Activated CD8-positive, alpha-beta memory T cell treated with anti-CD3 and anti-CD28 coated beads for 48 hours (primary cell): Measurements from ENCODE around the gene PPAT.

Source experiments
- DNase-seq, 3 experiments: peaks; one replicate each; pipeline ENCODE4 v3.0.0-alpha.2; 2020; ENCODE audit warnings: low read depth in 2 of 3, low spot score in 2 of 3

PPAT gene

DNA sequence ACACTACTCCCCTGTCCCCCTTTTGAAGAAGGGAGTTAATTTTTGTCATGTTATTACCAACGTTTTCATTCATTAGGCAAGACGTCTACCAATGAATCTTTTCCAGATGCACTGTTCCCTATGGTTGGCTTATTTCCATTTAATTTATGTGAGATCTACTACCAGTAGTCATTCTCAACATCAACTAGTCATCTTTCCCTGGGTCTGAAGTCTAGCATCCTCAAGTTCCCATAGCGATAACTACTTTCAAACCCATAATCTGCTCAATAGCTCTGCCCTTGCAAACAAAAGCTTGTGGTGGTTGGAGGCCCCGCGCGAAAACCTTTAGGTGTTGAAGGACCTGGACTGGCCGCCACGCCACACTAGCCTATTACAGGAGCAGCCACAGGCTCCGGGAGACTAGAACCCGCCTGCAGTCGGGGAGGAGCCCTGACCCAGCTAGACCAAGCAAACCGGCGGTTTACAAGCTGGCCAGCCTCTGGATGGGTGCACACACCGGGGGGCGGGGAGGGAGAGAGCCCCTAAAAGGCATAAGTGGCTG lies 746 bp downstream of the PPAT start:
- DNase-seq: peak in 1 of 3 experiments; percentile 19

DNA sequence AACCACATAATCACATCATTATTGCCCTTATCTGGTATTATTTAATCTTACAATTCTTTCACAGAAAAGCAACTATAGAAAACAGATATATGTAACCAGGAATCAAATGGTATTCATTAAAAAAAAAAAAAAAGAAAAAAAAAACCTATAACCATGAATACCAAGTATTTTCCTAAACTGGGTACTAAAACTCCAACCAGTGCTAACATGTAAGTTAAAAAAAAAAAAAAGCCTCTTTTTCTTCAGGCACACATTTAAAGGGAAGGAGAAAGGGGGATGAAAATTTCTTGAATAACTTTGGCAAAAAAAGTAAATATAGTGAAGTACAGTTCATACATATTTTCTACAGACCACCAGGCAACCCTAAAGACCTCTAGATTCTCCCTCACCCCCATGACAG lies 2.1 kb downstream of the PPAT start:
- no peak for DNase-seq

GRCh38 chr4:56430203-56430602 lies 5.2 kb downstream of the PPAT start:
- DNase-seq: no peak

- DNase-seq: no peak
Measured at GRCh38 chr4:56427179-56427578, 8.2 kb downstream of the PPAT start.

- DNase-seq: no peak
Measured at GRCh38 chr4:56426273-56426672, 9.1 kb downstream of the PPAT start.

DNA sequence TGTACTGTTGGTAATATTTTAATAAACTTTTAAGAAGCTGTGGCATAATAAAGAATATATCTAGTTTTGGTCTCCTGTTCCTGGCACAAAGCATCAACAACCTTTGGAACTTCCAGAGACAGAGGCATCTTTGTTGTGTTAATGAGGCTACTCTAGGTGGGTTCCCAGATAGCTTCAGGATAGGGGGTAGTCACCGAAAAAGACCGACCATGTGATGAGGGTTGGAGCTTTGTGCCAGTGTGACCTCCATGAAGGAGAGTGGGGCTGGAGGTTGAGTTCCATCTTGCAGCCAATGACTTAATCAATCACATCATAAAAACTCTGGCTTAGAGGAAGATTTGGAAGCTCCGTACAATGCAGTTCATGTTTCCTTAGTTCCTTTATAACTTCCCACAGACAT lies 9.9 kb downstream of the PPAT start:
- DNase-seq: no peak

GRCh38 chr4:56424697-56425514 lies 10.5 kb downstream of the PPAT start:
- no peak for DNase-seq

DNA sequence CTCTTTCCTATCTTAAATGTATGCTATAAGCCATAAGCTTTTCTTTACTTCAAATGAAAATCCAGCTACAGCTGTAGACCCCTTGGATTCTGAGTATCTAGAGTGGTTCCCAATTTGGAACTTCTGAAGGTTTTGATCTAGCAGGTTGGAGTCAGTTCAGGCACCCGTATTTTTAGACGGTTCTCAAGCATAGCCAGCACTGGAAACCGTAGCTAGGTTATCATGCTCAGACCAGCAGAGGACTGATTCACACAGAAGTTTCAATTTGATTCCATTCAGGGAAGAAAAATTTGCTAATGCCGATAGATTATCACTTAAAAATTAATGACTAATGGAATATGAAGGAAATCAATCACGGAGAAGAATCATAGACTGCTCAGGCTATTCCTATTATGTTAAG lies 11.2 kb downstream of the PPAT start:
- DNase-seq: no peak

DNA sequence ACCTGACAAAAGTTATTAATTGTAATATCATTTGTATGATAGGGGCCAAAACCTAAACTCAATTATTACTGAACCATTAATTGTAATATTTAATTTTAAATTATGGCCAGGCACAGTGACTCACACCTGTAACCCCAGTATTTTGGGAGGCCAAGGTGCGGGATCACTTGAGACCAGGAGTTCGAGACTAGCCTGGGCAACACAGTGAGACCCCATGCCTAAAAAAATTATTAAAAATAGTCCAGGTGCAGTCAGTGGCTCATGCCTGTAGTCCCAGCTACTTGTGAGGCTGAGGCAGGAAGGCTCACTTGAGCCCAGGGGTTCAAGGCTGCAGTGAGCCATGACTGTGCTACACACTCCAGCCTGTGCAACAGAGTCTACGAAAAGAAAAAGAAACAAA lies 18.0 kb downstream of the PPAT start:
- DNase-seq: no peak

- no peak for DNase-seq
Measured at GRCh38 chr4:56416349-56416748, 19.1 kb downstream of the PPAT start.

DNA sequence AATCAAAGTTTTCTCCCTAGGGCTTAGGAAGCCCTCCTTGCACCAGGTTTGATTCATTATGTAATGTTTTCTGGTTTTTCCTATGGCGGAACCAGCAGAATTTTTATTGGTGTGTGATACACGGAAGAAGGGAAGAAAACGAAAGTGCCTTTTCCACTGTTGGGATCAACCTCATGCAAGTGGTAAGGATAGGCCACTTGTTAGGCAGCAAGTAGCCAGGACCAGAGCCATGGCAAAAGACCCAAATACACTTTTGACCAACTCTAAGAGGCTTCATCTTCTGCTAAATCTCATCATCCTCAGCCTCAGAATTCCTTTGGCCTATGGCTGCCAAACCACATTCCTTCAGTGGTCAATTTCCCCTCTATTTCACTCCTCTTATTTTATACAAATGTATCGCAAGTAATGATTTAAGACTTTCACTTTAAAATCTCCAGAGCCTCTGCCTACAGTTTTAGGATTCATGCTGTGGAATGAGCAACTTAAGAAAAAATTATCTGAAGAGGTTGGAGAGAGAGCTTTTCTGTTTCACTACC lies 21.2 kb downstream of the PPAT start:
- DNase-seq: no peak

DNA sequence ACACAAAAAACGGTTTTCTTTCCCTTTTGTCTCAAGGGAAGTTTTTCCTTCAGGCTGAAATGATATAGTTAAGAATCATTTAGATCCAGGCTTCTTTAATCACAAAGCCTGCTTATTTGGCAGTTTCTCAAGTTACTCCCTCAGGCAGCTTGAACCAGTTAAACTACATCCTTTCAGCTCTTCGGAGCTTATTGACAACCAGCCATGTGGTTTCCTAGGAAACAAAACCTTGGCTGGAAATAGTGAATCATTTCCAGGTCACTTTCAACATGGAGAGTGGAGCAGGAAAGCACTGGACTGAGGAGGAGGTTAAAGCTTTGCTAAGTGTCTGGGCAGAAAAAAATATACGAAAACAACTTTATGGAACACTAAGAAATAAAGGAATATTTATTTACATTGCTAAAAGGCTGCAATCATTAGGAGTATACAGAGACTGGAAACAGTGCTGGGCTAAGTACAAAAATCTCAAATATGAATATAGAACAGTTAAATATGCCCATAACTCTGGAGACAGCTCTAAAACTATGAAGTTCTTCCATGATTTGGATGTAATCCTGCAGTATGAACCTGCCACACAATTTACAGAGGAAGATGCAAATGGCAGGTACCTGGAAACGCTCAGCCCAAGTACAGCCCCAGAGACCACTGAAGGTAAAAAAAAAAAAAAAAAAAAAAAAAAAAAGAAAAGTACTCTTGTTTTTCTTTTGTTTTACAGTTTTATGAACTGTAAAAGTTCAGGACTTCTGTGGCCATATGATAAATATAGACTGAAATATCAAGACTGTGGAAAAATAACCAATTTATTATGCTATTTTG lies 25.0 kb downstream of the PPAT start:
- no peak for DNase-seq

- no peak for DNase-seq
Measured at GRCh38 chr4:56409511-56410090, 25.8 kb downstream of the PPAT start.

- no peak for DNase-seq
Measured at GRCh38 chr4:56408978-56409377, 26.4 kb downstream of the PPAT start.

DNA sequence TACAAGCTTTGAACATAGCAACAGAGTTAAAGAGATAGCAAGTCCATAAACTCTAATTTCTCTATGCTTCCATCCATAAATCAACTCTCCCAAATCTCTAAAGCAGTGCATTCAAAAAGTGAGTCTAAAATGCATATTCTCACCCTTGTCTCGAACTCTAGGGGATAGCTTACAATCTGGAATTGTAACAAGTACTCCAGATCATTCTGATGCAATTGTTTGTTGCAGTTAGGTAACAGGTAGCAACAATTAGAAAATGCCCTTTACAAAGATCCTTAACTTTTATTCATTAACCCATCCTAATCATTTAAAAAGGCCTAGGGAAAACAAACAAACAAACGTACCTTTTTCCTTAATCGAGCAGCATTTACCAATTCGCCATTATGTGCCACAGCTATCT lies 29.3 kb downstream of the PPAT start:
- DNase-seq: no peak

- DNase-seq: no peak
Measured at GRCh38 chr4:56405016-56405415, 30.4 kb downstream of the PPAT start.

- DNase-seq: no peak
Measured at GRCh38 chr4:56400560-56400959, 34.9 kb downstream of the PPAT start.

DNA sequence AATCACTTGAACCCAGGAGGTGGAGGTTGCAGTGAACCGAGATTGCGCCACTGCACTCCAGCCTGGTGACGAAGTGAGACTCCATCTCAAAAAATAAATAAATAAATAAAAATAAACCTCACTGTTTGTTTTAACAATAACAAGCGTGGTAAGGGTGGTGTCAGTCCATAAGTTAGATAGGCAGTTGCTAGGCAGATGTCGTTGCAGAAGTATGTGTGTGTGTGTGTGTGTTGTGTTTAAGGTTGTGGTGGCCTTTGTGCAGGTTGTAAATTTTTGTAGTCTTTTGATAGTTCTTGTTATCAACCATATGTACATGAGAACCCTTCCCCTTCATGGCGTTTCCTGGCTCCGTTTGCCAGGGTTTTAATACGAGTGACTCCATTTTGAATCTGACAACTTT lies 44.1 kb downstream of the PPAT start:
- DNase-seq: no peak

- DNase-seq: no peak
Measured at GRCh38 chr4:56389558-56389957, 45.9 kb downstream of the PPAT start.

- no peak for DNase-seq
Measured at GRCh38 chr4:56388306-56388705, 47.1 kb downstream of the PPAT start.
